ENCODE data around the gene MTARC2. TPM values are rescaled to one million over a fixed set of nuclear protein-coding genes. Genes with fewer than 3 reads are reported as not detected.
"Not testable (repeated sequence)": the region's sequence is repeated elsewhere in the genome, so short reads cannot be mapped to it uniquely, and the experiment has no call there.

MTARC2 gene
- total RNA-seq (2014; rRNA removed; shearing (Covaris generic)), result 7.3 and 10.7 TPM in 2 replicates
- polyA plus RNA-seq (2014; cell fraction: nucleus; rRNA removed), result 31.9 and 46.3 TPM in 2 replicates

- DNase-seq (ENCODE audit: extremely low read depth, low read depth), result peak; percentile 85
Observed at GRCh38 chr1:220748089-220748934, at the start of gene MTARC2. Gene MTARC2, plus strand, starts transcription at chr1:220748322. Its CDS starts 210 bp downstream, at chr1:220748532.

- DNase-seq (ENCODE audit: extremely low read depth, low read depth), result no peak
Observed at GRCh38 chr1:220698607-220699016, 49.5 kb upstream of the MTARC2 start.

- DNase-seq (ENCODE audit: extremely low read depth, low read depth), result no peak
Observed at GRCh38 chr1:220699044-220699443, 49.1 kb upstream of the MTARC2 start.

- no peak for DNase-seq (ENCODE audit: extremely low read depth, low read depth)
Observed at GRCh38 chr1:220700556-220701179, 47.5 kb upstream of the MTARC2 start.

- DNase-seq (ENCODE audit: extremely low read depth, low read depth), result no peak
Observed at GRCh38 chr1:220701974-220702373, 46.1 kb upstream of the MTARC2 start.

- no peak for DNase-seq (ENCODE audit: extremely low read depth, low read depth)
Observed at GRCh38 chr1:220702733-220703270, 45.3 kb upstream of the MTARC2 start.

- no peak for DNase-seq (ENCODE audit: extremely low read depth, low read depth)
Observed at GRCh38 chr1:220703305-220703704, 44.8 kb upstream of the MTARC2 start.

- no peak for DNase-seq (ENCODE audit: extremely low read depth, low read depth)
Observed at GRCh38 chr1:220705782-220706181, 42.3 kb upstream of the MTARC2 start.

- no peak for DNase-seq (ENCODE audit: extremely low read depth, low read depth)
Observed at GRCh38 chr1:220706480-220706879, 41.6 kb upstream of the MTARC2 start.

GRCh38 chr1:220707160-220707559 is 41.0 kb upstream of the MTARC2 start:
- no peak for DNase-seq (ENCODE audit: extremely low read depth, low read depth)

GRCh38 chr1:220708244-220708643 is 39.9 kb upstream of the MTARC2 start:
- DNase-seq (ENCODE audit: extremely low read depth, low read depth), result no peak

GRCh38 chr1:220708936-220709801 is 39.0 kb upstream of the MTARC2 start:
- DNase-seq (ENCODE audit: extremely low read depth, low read depth), result no peak

GRCh38 chr1:220710333-220710732 is 37.8 kb upstream of the MTARC2 start:
- no peak for DNase-seq (ENCODE audit: extremely low read depth, low read depth)

GRCh38 chr1:220711056-220711809 is 36.9 kb upstream of the MTARC2 start:
- no peak for DNase-seq (ENCODE audit: extremely low read depth, low read depth)

GRCh38 chr1:220715986-220716385 is 32.1 kb upstream of the MTARC2 start:
- DNase-seq (ENCODE audit: extremely low read depth, low read depth), result not testable (repeated sequence)

- no peak for DNase-seq (ENCODE audit: extremely low read depth, low read depth)
Observed at GRCh38 chr1:220717800-220718640, 30.1 kb upstream of the MTARC2 start.

GRCh38 chr1:220721266-220721665 is 26.9 kb upstream of the MTARC2 start:
- DNase-seq (ENCODE audit: extremely low read depth, low read depth), result not testable (repeated sequence)

- no peak for DNase-seq (ENCODE audit: extremely low read depth, low read depth)
Observed at GRCh38 chr1:220726634-220727033, 21.5 kb upstream of the MTARC2 start.

- DNase-seq (ENCODE audit: extremely low read depth, low read depth), result no peak
Observed at GRCh38 chr1:220727519-220727918, 20.6 kb upstream of the MTARC2 start.
